Hepatic stellate cell (primary cell): ENCODE results near the gene TRIM45.
"Not testable (repeated sequence)": the region's sequence is repeated elsewhere in the genome, so short reads cannot be mapped to it uniquely, and the experiment has no call there.

ENCODE experiments used
- DNase-seq: peaks from one replicate; pipeline ENCODE4 v3.0.0; 2011; ENCODE audit warnings: low spot score

The TRIM45 gene

GRCh38 chr1:117135329-117135728 lies 13.8 kb upstream of the TRIM45 start:
- DNase-seq = no peak

GRCh38 chr1:117130526-117130925 lies 9.0 kb upstream of the TRIM45 start:
- DNase-seq = no peak

GRCh38 chr1:117128323-117129079 lies 7.0 kb upstream of the TRIM45 start:
- DNase-seq = peak; percentile 54

- no peak for DNase-seq
Measured at GRCh38 chr1:117127795-117128194, 6.2 kb upstream of the TRIM45 start.

GRCh38 chr1:117124661-117125060 lies 3.1 kb upstream of the TRIM45 start:
- DNase-seq = no peak

- DNase-seq = no peak
Measured at GRCh38 chr1:117123274-117123673, 1.7 kb upstream of the TRIM45 start.

- DNase-seq = no peak
Measured at GRCh38 chr1:117122330-117123025, 929 bp upstream of the TRIM45 start.

GRCh38 chr1:117120774-117121588 lies 568 bp downstream of the TRIM45 start:
- DNase-seq = peak; percentile 48

GRCh38 chr1:117119144-117119543 lies 2.4 kb downstream of the TRIM45 start:
- DNase-seq = not testable (repeated sequence)

GRCh38 chr1:117118137-117118536 lies 3.4 kb downstream of the TRIM45 start:
- no peak for DNase-seq

GRCh38 chr1:117117697-117118096 lies 3.9 kb downstream of the TRIM45 start:
- no peak for DNase-seq

GRCh38 chr1:117116784-117117130 lies 4.8 kb downstream of the TRIM45 start:
- DNase-seq = no peak

- no peak for DNase-seq
Measured at GRCh38 chr1:117116090-117116783, 5.3 kb downstream of the TRIM45 start.

- no peak for DNase-seq
Measured at GRCh38 chr1:117114877-117115276, 6.7 kb downstream of the TRIM45 start.

- DNase-seq = no peak
Measured at GRCh38 chr1:117113199-117113598, 8.3 kb downstream of the TRIM45 start.

GRCh38 chr1:117112047-117112717 lies 9.4 kb downstream of the TRIM45 start:
- no peak for DNase-seq

- no peak for DNase-seq
Measured at GRCh38 chr1:117110774-117111173, 10.8 kb downstream of the TRIM45 start.

- DNase-seq = no peak
Measured at GRCh38 chr1:117107364-117107763, 14.2 kb downstream of the TRIM45 start.

- DNase-seq = no peak
Measured at GRCh38 chr1:117106478-117106877, 15.1 kb downstream of the TRIM45 start.

- DNase-seq = no peak
Measured at GRCh38 chr1:117105722-117106121, 15.8 kb downstream of the TRIM45 start.

GRCh38 chr1:117104986-117105385 lies 16.6 kb downstream of the TRIM45 start:
- no peak for DNase-seq

- DNase-seq = not testable (repeated sequence)
Measured at GRCh38 chr1:117101858-117102257, 19.7 kb downstream of the TRIM45 start.
